Osteoblast (primary cell): ENCODE results near the gene MYCL. TPM values are rescaled to one million over a fixed set of nuclear protein-coding genes. Genes with fewer than 3 reads are reported as not detected.

Experiments used
- small RNA-seq: library from RNA; depleted of rRNA; stranded (forward); fragments of <200 nt; gene quantifications from one replicate; pipeline ENCODE3, GENCODE V24; 2012
- total RNA-seq: library from RNA; depleted of rRNA; stranded (reverse); fragments of >200 nt; gene quantifications from 2 replicates; pipeline ENCODE4 v1.2.3, GENCODE V29; 2012

Gene MYCL
- total RNA-seq, 1 donor = 0.72 TPM

Small RNAs within 50 kb of the gene (small RNA-seq; reads per million reads assigned to genes)
- not detected for gene RF00019

Other genes starting within 250 kb of the MYCL start
- gene NT5C1A, start 229.8 kb downstream of the MYCL start, total RNA-seq = not detected in 2 replicates
- gene HPCAL4, start 210.5 kb downstream of the MYCL start, total RNA-seq = not detected in 2 replicates
- gene PPIE, start 163.0 kb downstream of the MYCL start, total RNA-seq = 25.3 and 26.4 TPM in 2 replicates
- 1.1 and 1.2 TPM in 2 replicates for gene OXCT2, start 130.6 kb downstream of the MYCL start, total RNA-seq
- 0.29 and 0.36 TPM in 2 replicates for gene BMP8B, start 113.1 kb downstream of the MYCL start, total RNA-seq
- gene TRIT1, start 18.4 kb downstream of the MYCL start, total RNA-seq = 25.3 and 29.3 TPM in 2 replicates
- 3.5 and 3.6 TPM in 2 replicates for gene MFSD2A, start 53.2 kb upstream of the MYCL start, total RNA-seq
- gene CAP1, start 138.8 kb upstream of the MYCL start, total RNA-seq = 384 and 390 TPM in 2 replicates
- 40.9 and 43.3 TPM in 2 replicates for gene PPT1, start 195.3 kb upstream of the MYCL start, total RNA-seq